ENCODE measurements around the gene EEF1A2. TPM values are rescaled to one million over a fixed set of nuclear protein-coding genes. Genes with fewer than 3 reads are reported as not detected.

Gene EEF1A2
- polyA plus RNA-seq, 3 donors: 0.08 TPM; not detected in 2

- Histone ChIP-seq H4K20me1 (ENCODE audit: insufficient read depth, low read length) (peaks cover 13% of the 10 kb centered on the region), H3K27ac (ENCODE audit: low read depth in 1 of 2, low read length in 2 of 2) (peak within 1 kb of the TSS in 1 of 2 donors; percentile 53), H3K9ac (ENCODE audit: insufficient read depth, low read length, poor library complexity, severe bottlenecking) (peak within 1 kb of the TSS; percentile 68), H3K79me2 (ENCODE audit: insufficient read depth, low read length) (peaks cover 7% of the 10 kb centered on the region), H3K4me3 (replicated peaks in 1 of 3; ENCODE audit: low read depth in 2 of 3, low read length in 3 of 3) (peak within 1 kb of the TSS; percentile 50 to 83 (median 68)), H3K9me3 (replicated peaks in 1 of 2; ENCODE audit: control insufficient read depth in 1 of 2, insufficient read depth in 1 of 2, low read length in 2 of 2) (peaks cover 11 to 12% of the 10 kb centered on the region in 2 donors), H3K4me1 (ENCODE audit: control insufficient read depth in 1 of 2, insufficient read depth in 2 of 2, low read length in 2 of 2) (peaks cover 16 to 26% of the 10 kb centered on the region in 2 donors), H3K4me2 (replicated peaks; ENCODE audit: extremely low read depth, low read length, poor library complexity, severe bottlenecking) (peak within 1 kb of the TSS; percentile 96), H3K36me3 (replicated peaks in 1 of 2; ENCODE audit: control insufficient read depth in 1 of 2, insufficient read depth in 2 of 2, low read length in 2 of 2) (no peaks in the 10 kb centered on the region), H2AFZ (ENCODE audit: insufficient read depth, low read depth, low read length, poor library complexity, severe bottlenecking) (peak within 1 kb of the TSS; percentile 97), H3K27me3 (ENCODE audit: control insufficient read depth in 2 of 2, insufficient read depth in 2 of 2, low read length in 2 of 2) (peaks cover 0 to 23% of the 10 kb centered on the region in 2 donors)
- peaks cover 15 to 21% of the 10 kb centered on the region in 2 donors for H3K36me3 Mint-ChIP-seq
- peak within 1 kb of the TSS; percentile 19 to 85 (median 63) for H3K27ac Mint-ChIP-seq
- DNase-seq: peak; percentile 73 to 83 (median 75)
- peak within 1 kb of the TSS; percentile 78 to 83 for H3K4me3 Mint-ChIP-seq
- intact Hi-C loops (cut with micrococcal nuclease): loop anchor here (1.0 to 10.0 kb wide), 3 partner anchors 16 to 544 kb away; partner anchors contain the start of genes PTK6 (in 2 of the 2) and TCEA2 (in 1 of the 2)
- H3K9me3 Mint-ChIP-seq: peaks cover 13 to 22% (median 19%) of the 10 kb centered on the region in 7 donors
- H3K27me3 Mint-ChIP-seq (ENCODE audit: low read depth in 3 of 3): peaks cover 24 to 41% (median 26%) of the 10 kb centered on the region in 3 donors
- H3K4me1 Mint-ChIP-seq: peaks cover 12% of the 10 kb centered on the region
- TF ChIP-seq CTCF (IDR thresholded peaks at IDR 0.05): no peak
- WGBS (ENCODE audit: insufficient coverage): under 1% methylated on average over 51 of the region's 64 CpGs
Observed at GRCh38 chr20:63520504-63520933, 21.6 kb upstream of the EEF1A2 start, which contains the start of gene PPDPF. Gene PPDPF (plus strand): TSS chr20:63520765. CDS start chr20:63521309, 544 bp downstream.

- peaks cover 24 to 43% (median 27%) of the 10 kb centered on the region in 3 donors for H3K27me3 Mint-ChIP-seq (ENCODE audit: low read depth in 3 of 3)
- Histone ChIP-seq H3K27ac (ENCODE audit: low read depth in 1 of 2, low read length in 2 of 2) (no peak overlapping the region), H2AFZ (ENCODE audit: insufficient read depth, low read depth, low read length, poor library complexity, severe bottlenecking) (peak overlapping the region; percentile 97), H3K4me3 (replicated peaks in 1 of 3; ENCODE audit: low read depth in 2 of 3, low read length in 3 of 3) (peak overlapping the region; percentile 32 to 83 (median 68)), H4K20me1 (ENCODE audit: insufficient read depth, low read length) (peaks cover 13% of the 10 kb centered on the region), H3K4me2 (replicated peaks; ENCODE audit: extremely low read depth, low read length, poor library complexity, severe bottlenecking) (peak overlapping the region; percentile 96), H3K79me2 (ENCODE audit: insufficient read depth, low read length) (peaks cover 7% of the 10 kb centered on the region), H3K9me3 (replicated peaks in 1 of 2; ENCODE audit: control insufficient read depth in 1 of 2, insufficient read depth in 1 of 2, low read length in 2 of 2) (peaks cover 11 to 13% of the 10 kb centered on the region in 2 donors), H3K27me3 (ENCODE audit: control insufficient read depth in 2 of 2, insufficient read depth in 2 of 2, low read length in 2 of 2) (peaks cover 0 to 23% of the 10 kb centered on the region in 2 donors), H3K4me1 (ENCODE audit: control insufficient read depth in 1 of 2, insufficient read depth in 2 of 2, low read length in 2 of 2) (peaks cover 16 to 25% of the 10 kb centered on the region in 2 donors), H3K9ac (ENCODE audit: insufficient read depth, low read length, poor library complexity, severe bottlenecking) (peak overlapping the region; percentile 68), H3K36me3 (replicated peaks in 1 of 2; ENCODE audit: control insufficient read depth in 1 of 2, insufficient read depth in 2 of 2, low read length in 2 of 2) (no peaks in the 10 kb centered on the region)
- TF ChIP-seq CTCF (IDR thresholded peaks at IDR 0.05): no peak
- peaks cover 15 to 21% of the 10 kb centered on the region in 2 donors for H3K36me3 Mint-ChIP-seq
- peak overlapping the region in 1 of 7 donors; percentile 63 for H3K27ac Mint-ChIP-seq
- WGBS (ENCODE audit: insufficient coverage): under 1% methylated on average over 65 of the region's 72 CpGs
- H3K4me1 Mint-ChIP-seq: peaks cover 12% of the 10 kb centered on the region
- peak overlapping the region; percentile 75 to 80 for H3K4me3 Mint-ChIP-seq
- DNase-seq: peak in 1 of 3 donors; percentile 23
- peaks cover 13 to 29% (median 23%) of the 10 kb centered on the region in 7 donors for H3K9me3 Mint-ChIP-seq
- intact Hi-C loops (cut with micrococcal nuclease): loop anchor here (1.0 to 10.0 kb wide), 3 partner anchors 17 to 545 kb away; partner anchors contain the start of genes PTK6 (in 2 of the 2) and TCEA2 (in 1 of the 2)
Observed at GRCh38 chr20:63519668-63520503, 21.0 kb upstream of the EEF1A2 start.

Data from CD14-positive monocyte (primary cell).